ENCODE results near the gene CBLC.

Gene CBLC

DNA sequence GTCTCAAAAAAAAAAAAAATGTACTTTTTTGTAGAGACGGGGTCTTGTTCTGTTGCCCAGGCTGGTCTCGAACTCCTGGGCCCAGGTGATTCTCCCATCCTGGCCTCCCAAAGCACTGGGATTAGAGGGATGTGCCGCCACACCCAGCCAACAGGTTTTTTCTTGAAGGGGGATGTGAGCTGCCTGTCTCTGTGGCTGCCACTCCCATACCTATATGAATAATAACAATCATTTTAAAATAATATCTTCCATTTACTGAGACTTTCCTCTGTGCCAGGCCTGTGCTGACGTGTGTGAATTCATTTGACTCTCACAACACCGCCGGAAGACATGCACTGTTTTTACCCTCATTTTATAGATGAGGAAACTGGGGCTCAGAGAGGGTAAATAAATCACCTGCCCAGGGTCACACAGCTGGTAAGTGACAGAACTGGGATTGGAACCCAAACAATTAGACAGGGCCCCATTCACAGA lies 36.4 kb upstream of the CBLC start:
- no peak overlapping the region for H3K4me3 ChIP-seq (ENCODE audit: low read depth, low read length)
- no peak for DNase-seq (ENCODE audit: low read depth)
- TF ChIP-seq, protein P1, sequence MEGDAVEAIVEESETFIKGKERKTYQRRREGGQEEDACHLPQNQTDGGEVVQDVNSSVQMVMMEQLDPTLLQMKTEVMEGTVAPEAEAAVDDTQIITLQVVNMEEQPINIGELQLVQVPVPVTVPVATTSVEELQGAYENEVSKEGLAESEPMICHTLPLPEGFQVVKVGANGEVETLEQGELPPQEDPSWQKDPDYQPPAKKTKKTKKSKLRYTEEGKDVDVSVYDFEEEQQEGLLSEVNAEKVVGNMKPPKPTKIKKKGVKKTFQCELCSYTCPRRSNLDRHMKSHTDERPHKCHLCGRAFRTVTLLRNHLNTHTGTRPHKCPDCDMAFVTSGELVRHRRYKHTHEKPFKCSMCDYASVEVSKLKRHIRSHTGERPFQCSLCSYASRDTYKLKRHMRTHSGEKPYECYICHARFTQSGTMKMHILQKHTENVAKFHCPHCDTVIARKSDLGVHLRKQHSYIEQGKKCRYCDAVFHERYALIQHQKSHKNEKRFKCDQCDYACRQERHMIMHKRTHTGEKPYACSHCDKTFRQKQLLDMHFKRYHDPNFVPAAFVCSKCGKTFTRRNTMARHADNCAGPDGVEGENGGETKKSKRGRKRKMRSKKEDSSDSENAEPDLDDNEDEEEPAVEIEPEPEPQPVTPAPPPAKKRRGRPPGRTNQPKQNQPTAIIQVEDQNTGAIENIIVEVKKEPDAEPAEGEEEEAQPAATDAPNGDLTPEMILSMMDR (conservative IDR thresholded peaks at IDR 0.05; ENCODE audit: low read depth, low read length) = no peak

DNA sequence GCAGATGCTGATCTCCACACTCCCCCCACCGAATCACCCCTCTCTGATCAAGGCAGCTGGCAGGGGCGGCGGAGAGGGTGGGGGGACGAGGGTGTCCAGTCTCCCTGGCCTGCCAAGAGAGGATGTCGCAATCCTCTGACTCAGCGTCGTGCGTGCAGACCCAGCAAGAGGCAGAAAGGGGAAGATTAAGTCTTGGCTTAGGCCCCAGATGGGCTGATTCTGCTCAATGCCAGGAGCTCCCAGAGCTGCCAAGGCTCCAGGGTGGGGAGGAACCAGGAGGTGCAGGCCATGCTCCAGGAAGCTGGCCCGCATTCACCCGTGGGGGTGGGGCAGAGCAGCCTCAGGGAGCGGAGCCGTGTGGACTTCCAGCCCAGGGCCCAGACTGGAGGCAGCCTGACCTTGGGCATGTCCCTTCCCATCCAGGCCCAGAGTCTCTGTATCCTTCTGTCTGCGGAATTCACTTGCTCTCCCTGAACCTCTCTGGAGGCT lies 35.8 kb upstream of the CBLC start:
- H3K4me3 ChIP-seq (ENCODE audit: low read depth, low read length) = no peak overlapping the region
- peak; percentile 98 for DNase-seq (ENCODE audit: low read depth)
- TF ChIP-seq, protein P1 (conservative IDR thresholded peaks at IDR 0.05; ENCODE audit: low read depth, low read length) = no peak

- no peak for DNase-seq (ENCODE audit: low read depth)
These were observed 35.2 kb upstream of the CBLC start for GRCh38 chr19:44742330-44743061.

DNA sequence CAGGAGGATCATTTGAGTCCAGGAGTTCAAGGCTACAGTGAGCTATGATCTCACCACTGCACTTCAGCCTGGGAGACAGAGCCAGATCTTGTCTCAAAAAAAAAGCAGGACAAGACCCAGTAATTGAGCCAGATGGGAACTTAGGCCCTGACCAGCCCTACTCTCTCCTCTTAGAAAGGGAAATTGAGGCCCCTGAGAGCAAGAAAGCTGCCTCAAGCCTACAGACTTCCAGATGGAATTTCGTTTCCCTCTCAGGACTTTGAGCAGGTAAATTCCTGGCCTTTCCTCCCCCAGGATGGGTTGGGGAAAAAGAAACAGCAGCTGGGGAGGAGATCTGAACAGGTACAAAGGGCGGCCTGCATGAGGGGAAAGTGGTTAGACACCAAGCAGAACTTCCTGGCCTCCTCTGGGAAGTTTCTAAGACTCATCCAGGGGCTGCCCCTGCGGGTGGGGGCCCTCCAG lies 32.8 kb upstream of the CBLC start:
- TF ChIP-seq, protein P1 (conservative IDR thresholded peaks at IDR 0.05; ENCODE audit: low read depth, low read length) = no peak
- no peak for DNase-seq (ENCODE audit: low read depth)
- H3K4me3 ChIP-seq (ENCODE audit: low read depth, low read length) = no peak overlapping the region

More at GRCh38 chr19:44742330-44743061, 35.2 kb upstream of the CBLC start:
- TF ChIP-seq, protein P1 (conservative IDR thresholded peaks at IDR 0.05; ENCODE audit: low read depth, low read length) = no peak
- H3K4me3 ChIP-seq (ENCODE audit: low read depth, low read length) = no peak overlapping the region

- peak; percentile 73 for DNase-seq (ENCODE audit: low read depth)
- TF ChIP-seq, protein P1 (conservative IDR thresholded peaks at IDR 0.05; ENCODE audit: low read depth, low read length) = no peak
- no peak overlapping the region for H3K4me3 ChIP-seq (ENCODE audit: low read depth, low read length)
These were observed 32.3 kb upstream of the CBLC start for GRCh38 chr19:44745341-44745831.

DNA sequence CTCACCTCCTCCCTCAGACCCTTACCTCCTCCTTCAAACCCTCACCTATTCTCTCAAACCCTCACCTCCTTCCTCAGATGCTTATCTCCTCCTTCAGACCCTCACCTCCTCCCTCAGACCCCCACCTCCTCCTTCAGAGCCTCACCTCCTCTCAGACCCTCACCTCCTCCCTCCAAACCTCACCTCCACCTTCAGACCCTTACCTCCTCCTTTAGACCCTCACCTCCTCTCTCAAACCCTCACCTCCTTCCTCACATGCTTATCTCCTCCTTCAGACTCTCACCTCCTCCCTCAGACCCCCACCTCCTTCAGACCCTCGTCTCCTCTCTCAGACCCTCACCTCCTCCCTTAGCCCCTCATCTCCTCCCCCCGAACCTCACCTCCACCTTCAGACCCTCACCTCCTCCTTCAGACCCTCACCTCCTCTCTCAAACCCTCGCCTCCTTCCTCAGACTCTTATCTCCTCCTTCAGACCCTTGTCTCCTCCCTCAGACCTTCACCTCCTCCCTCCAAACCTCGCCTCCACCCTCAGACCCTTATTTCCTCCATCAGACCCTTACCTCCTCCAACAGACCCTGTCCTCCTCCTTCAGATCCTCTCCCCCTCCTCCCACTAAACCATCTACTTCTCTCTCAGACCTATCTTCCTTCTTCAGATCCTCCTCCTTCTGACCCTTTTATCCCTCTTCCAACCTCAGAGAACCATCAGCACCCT lies 31.6 kb upstream of the CBLC start:
- TF ChIP-seq, protein P1 (conservative IDR thresholded peaks at IDR 0.05; ENCODE audit: low read depth, low read length) = no peak
- H3K4me3 ChIP-seq (ENCODE audit: low read depth, low read length) = no peak overlapping the region
- no peak for DNase-seq (ENCODE audit: low read depth)
